ENCODE results near the gene ZBTB45. TPM values are rescaled to one million over a fixed set of nuclear protein-coding genes. Genes with fewer than 3 reads are reported as not detected.

The ZBTB45 gene
- total RNA-seq, 1 donor from 2014 or later = 20.2 TPM

DNA sequence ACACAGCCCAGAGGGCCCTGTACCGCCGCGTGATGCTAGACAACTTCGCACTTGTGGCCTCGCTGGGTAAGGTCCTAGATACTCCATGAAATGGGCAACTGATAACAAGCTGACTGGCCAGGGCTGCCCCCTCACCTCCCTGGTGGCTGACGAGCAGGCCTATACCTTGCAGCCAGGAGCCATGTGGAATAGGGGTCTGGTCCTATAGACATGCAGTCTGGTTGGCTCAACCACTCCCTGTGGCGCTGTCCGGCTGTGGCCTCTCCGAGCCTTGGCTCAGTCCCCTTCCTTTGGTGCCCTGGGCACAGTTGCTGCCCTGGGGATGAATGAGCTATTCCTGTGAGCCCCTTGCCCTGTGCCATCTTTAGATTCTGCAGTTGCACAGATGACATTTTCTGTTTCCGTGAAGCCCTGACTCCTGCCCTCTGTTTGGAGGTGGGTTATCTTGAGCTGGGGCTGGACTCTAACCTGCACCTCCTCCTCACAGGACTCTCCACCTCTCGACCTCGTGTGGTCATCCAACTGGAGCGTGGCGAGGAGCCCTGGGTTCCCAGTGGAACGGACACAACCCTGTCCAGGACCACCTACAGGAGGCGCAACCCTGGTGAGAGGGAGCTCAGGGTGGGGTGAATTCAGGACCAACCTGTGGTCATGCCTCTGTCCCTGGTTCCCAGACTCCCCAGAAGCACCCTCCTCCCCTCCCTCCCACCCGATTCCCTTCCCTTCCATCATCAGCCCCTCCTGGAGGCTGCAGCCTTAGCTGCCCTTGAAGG, 50.2 kb downstream of the ZBTB45 start:
- Mint-ChIP-seq H3K4me3 (peak overlapping the region; percentile 87), H3K36me3 (no peaks in the 10 kb centered on the region), H3K27ac (no peak overlapping the region), H3K27me3 (no peaks in the 10 kb centered on the region), H3K9me3 (no peaks in the 10 kb centered on the region), H3K4me1 (ENCODE audit: unreplicated experiment) (peaks cover 13% of the 10 kb centered on the region)
- TF ChIP-seq, protein P1, sequence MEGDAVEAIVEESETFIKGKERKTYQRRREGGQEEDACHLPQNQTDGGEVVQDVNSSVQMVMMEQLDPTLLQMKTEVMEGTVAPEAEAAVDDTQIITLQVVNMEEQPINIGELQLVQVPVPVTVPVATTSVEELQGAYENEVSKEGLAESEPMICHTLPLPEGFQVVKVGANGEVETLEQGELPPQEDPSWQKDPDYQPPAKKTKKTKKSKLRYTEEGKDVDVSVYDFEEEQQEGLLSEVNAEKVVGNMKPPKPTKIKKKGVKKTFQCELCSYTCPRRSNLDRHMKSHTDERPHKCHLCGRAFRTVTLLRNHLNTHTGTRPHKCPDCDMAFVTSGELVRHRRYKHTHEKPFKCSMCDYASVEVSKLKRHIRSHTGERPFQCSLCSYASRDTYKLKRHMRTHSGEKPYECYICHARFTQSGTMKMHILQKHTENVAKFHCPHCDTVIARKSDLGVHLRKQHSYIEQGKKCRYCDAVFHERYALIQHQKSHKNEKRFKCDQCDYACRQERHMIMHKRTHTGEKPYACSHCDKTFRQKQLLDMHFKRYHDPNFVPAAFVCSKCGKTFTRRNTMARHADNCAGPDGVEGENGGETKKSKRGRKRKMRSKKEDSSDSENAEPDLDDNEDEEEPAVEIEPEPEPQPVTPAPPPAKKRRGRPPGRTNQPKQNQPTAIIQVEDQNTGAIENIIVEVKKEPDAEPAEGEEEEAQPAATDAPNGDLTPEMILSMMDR (conservative IDR thresholded peaks at IDR 0.05) = no peak
- DNase-seq (ENCODE audit: extremely low spot score, unreplicated experiment) = no peak

DNA sequence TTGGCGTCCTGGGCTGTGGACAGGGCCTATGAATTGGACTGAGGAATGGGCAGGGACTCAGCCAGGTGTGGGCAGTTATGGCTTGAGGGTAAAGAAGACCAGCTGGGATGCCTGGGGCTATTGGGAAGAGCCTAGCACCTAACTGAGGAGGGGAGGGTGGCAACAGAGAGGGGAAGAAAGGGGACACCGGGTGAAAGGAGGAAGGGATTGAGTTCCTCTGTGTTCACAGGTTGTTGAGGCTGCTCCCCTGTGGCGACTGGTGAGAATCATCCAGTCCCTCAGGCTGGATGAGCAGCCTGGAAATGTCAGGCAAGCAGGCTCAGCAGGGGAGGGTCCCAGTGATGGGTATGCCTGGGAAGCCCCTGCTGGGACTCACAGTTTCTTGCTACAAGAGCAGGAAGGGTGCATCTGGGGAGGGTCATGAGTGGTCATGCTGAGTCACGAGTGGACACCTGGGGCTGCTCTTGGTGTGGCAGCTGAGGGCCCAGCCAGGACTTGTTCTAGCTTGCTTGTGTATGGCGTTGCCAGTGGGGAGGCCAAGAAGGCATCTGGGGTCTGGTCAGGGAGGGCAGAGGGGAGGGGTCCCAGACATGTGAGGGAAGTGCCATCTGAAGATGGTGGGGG, 51.3 kb downstream of the ZBTB45 start:
- Mint-ChIP-seq H3K9me3 (no peaks in the 10 kb centered on the region), H3K27me3 (no peaks in the 10 kb centered on the region), H3K27ac (peak overlapping the region; percentile 66), H3K4me3 (peak overlapping the region; percentile 87), H3K4me1 (ENCODE audit: unreplicated experiment) (peaks cover 12% of the 10 kb centered on the region), H3K36me3 (no peaks in the 10 kb centered on the region)
- TF ChIP-seq, protein P1 (conservative IDR thresholded peaks at IDR 0.05) = no peak
- no peak for DNase-seq (ENCODE audit: extremely low spot score, unreplicated experiment)

DNA sequence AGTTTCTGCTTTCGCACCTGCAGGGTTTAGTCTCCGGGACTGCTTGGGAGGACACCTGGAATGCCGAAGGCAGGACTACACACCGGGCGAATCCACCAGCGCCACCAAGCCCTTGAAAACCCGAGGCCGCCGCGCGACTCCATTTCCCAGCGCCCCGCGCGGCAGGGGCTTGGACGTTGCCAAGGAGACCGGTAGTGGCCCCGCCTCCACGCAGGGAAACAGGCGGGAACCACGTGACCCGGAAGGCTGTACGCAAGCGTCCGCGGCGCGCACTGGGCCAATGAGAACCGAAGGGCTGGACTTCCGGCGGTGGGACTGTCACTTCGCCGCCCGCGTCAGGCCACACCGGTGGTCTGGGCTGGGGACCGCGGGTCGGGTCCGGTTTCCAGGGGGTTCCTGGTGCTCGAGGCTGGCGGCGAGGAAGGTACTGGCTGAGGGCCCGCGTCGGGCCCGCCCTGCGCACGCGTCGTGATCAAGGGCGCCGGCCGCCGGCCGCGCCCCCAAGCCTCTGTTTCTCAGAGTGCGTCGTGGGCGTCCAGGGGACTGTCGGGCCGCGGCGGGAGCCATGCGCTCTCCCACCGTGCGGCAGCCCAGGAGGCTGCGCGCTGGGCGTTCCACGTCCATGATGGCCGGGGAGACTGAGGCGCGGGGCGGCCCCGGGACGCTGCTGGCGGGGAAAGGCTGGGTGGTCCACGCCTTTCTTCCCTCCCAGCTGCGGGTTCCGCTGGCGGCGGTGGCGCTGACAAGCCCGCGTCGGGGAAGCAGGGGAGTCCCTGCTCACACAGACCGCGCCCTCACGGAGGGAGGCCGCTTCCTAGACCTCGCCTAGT, 52.6 kb downstream of the ZBTB45 start, which contains the start of gene ZNF324:
ZNF324 (plus strand) TSS at position 321 of the 830 bp plus-strand sequence. CDS start 2,106 bp downstream, outside the sequence.
- H3K4me1 Mint-ChIP-seq (ENCODE audit: unreplicated experiment) = peaks cover 12% of the 10 kb centered on the region
- TF ChIP-seq, protein P1 (conservative IDR thresholded peaks at IDR 0.05) = no peak
- no peaks in the 10 kb centered on the region for H3K9me3 Mint-ChIP-seq
- peak within 1 kb of the TSS; percentile 87 for H3K4me3 Mint-ChIP-seq
- DNase-seq (ENCODE audit: extremely low spot score, unreplicated experiment) = peak; percentile 98
- H3K27me3 Mint-ChIP-seq = no peaks in the 10 kb centered on the region
- peak within 1 kb of the TSS; percentile 74 for H3K27ac Mint-ChIP-seq
- H3K36me3 Mint-ChIP-seq = no peaks in the 10 kb centered on the region

DNA sequence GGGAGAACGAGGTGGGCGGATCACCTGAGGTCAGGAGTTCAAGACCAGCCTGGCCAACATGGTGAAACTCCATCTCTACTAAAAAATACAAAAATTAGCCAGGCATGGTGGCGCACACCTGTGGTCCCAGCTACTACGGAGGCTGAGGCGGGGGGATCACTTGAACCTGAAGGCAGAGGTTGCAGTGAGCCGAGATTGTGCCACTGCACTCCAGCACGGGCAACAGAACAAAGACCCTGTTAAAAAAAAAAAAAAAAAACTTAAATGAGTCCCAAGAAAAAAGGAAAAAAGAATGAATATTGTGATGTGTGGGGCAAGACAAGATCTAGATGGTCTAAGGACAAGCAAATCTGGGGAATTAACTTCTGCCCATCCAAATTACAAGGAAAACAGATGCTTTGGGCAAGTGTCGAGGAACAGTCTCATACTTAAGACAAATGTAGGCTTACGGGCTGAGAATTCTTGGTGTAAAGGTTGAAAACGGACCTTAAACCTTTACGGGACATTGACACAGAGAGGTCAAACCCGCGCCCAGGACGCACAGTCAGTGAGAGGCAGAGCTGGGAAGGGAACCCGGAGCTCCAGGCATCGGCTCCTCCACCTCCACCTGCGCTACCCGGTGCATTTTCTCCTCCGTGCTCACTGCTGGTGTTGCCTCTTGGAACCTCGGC, 53.4 kb downstream of the ZBTB45 start:
- DNase-seq (ENCODE audit: extremely low spot score, unreplicated experiment) = no peak
- peaks cover 12% of the 10 kb centered on the region for H3K4me1 Mint-ChIP-seq (ENCODE audit: unreplicated experiment)
- no peaks in the 10 kb centered on the region for H3K9me3 Mint-ChIP-seq
- H3K36me3 Mint-ChIP-seq = no peaks in the 10 kb centered on the region
- TF ChIP-seq, protein P1 (conservative IDR thresholded peaks at IDR 0.05) = no peak
- H3K4me3 Mint-ChIP-seq = peak overlapping the region; percentile 87
- H3K27ac Mint-ChIP-seq = peak overlapping the region; percentile 74
- no peaks in the 10 kb centered on the region for H3K27me3 Mint-ChIP-seq

Small RNA genes lying within 50 kb of the gene (microRNA-seq; reads per million reads assigned to microRNA genes)
- gene MIR6807 = 2.5 reads per million

Other genes with a start within 250 kb of the ZBTB45 start
- gene ZNF8, start 240.9 kb downstream of the ZBTB45 start, total RNA-seq (ENCODE audit: low replicate concordance) = 10.8 and 16.4 TPM in 2 replicates
- gene ERVK3-1, start 214.4 kb downstream of the ZBTB45 start, total RNA-seq (ENCODE audit: low replicate concordance) = 35.2 and 36.8 TPM in 2 replicates
- 4.2 and 5.4 TPM in 2 replicates for gene ZSCAN22, start 192.8 kb downstream of the ZBTB45 start, total RNA-seq (ENCODE audit: low replicate concordance)
- 5.1 and 11.7 TPM in 2 replicates for gene A1BG, start 166.3 kb downstream of the ZBTB45 start, total RNA-seq (ENCODE audit: low replicate concordance)
- gene ZNF497, start 157.1 kb downstream of the ZBTB45 start, total RNA-seq (ENCODE audit: low replicate concordance) = 4.1 and 8.1 TPM in 2 replicates
- gene ZNF837, start 138.8 kb downstream of the ZBTB45 start, total RNA-seq (ENCODE audit: low replicate concordance) = 2.8 and 3.8 TPM in 2 replicates
- gene RPS5, start 132.5 kb downstream of the ZBTB45 start, total RNA-seq (ENCODE audit: low replicate concordance) = 1,320 and 1,324 TPM in 2 replicates
- 1.0 and 4.0 TPM in 2 replicates for gene RNF225, start 124.2 kb downstream of the ZBTB45 start, total RNA-seq (ENCODE audit: low replicate concordance)
- gene ZNF584, start 111.2 kb downstream of the ZBTB45 start, total RNA-seq (ENCODE audit: low replicate concordance) = 10.1 and 18.2 TPM in 2 replicates
- gene ZNF132, start 79.7 kb downstream of the ZBTB45 start, total RNA-seq (ENCODE audit: low replicate concordance) = 2.5 and 6.0 TPM in 2 replicates
- gene ZNF324B, start 68.2 kb downstream of the ZBTB45 start, total RNA-seq (ENCODE audit: low replicate concordance) = 9.3 and 12.7 TPM in 2 replicates
- gene ZNF324, start 52.7 kb downstream of the ZBTB45 start, total RNA-seq (ENCODE audit: low replicate concordance) = 11.5 and 15.0 TPM in 2 replicates
- 13.0 and 17.4 TPM in 2 replicates for gene ZNF446, start 43.5 kb downstream of the ZBTB45 start, total RNA-seq (ENCODE audit: low replicate concordance)
- 5.7 and 9.3 TPM in 2 replicates for gene SLC27A5, start 7.8 kb downstream of the ZBTB45 start, total RNA-seq (ENCODE audit: low replicate concordance)
- gene TRIM28, start 24.3 kb upstream of the ZBTB45 start, total RNA-seq (ENCODE audit: low replicate concordance) = 401 and 679 TPM in 2 replicates
- gene CHMP2A, start 35.3 kb upstream of the ZBTB45 start, total RNA-seq (ENCODE audit: low replicate concordance) = 86.5 and 97.7 TPM in 2 replicates
- gene UBE2M, start 38.8 kb upstream of the ZBTB45 start, total RNA-seq (ENCODE audit: low replicate concordance) = 78.0 and 81.9 TPM in 2 replicates
- 22.9 and 30.0 TPM in 2 replicates for gene MZF1, start 53.5 kb upstream of the ZBTB45 start, total RNA-seq (ENCODE audit: low replicate concordance)

All from type B pancreatic cell (in vitro differentiated cells).